SK-N-SH treated with all-trans-retinoic acid at 6 μM for 48 hours (cell line): ENCODE results near the gene FEM1A.

Experiments used
- ATAC-seq: fragments of 200-7000 bp; cut with Tn5 transposase; 3 replicates; pipeline ENCODE4 v1.9.1; 2020; ENCODE audit warnings: mild to moderate bottlenecking, moderate library complexity
- ARNTL ChIP-seq: fragments of 450-650 bp; formaldehyde crosslinking; IDR thresholded peaks from 2 replicates; pipeline ENCODE4 v1.5.0; 2020; ENCODE audit warnings: low read depth, mild to moderate bottlenecking, moderate library complexity, borderline replicate concordance
- CREB5 ChIP-seq: fragments of 250-450 bp; sonication (Bioruptor Pico); IDR thresholded peaks from 2 replicates; pipeline ENCODE4 v1.5.1; 2020; ENCODE audit warnings: low read depth, mild to moderate bottlenecking, moderate library complexity
- CSRNP3 ChIP-seq: fragments of 250-450 bp; sonication (Bioruptor Pico); IDR thresholded peaks from 2 replicates; pipeline ENCODE4 v1.5.1; 2021; ENCODE audit warnings: mild to moderate bottlenecking, moderate library complexity
- ESRRG ChIP-seq: fragments of 250-450 bp; sonication (Bioruptor Pico); IDR thresholded peaks from 2 replicates; pipeline ENCODE4 v1.6.1; 2021; ENCODE audit warnings: mild to moderate bottlenecking
- GLIS3 ChIP-seq: fragments of 250-450 bp; sonication (Bioruptor Pico); IDR thresholded peaks from 2 replicates; pipeline ENCODE4 v1.5.0; 2020; ENCODE audit warnings: mild to moderate bottlenecking, moderate library complexity
- ISL1 ChIP-seq: fragments of 250-450 bp; sonication (Bioruptor Pico); IDR thresholded peaks from 2 replicates; pipeline ENCODE4 v2.1.2; 2022; ENCODE audit warnings: mild to moderate bottlenecking, moderate library complexity
- OSR1 ChIP-seq: fragments of 250-450 bp; sonication (Bioruptor Pico); IDR thresholded peaks from 2 replicates; pipeline ENCODE4 v1.8.0; 2022; ENCODE audit warnings: moderate library complexity, mild to moderate bottlenecking, inconsistent platforms
- PATZ1 ChIP-seq: fragments of 250-450 bp; sonication (Bioruptor Pico); IDR thresholded peaks from 2 replicates; pipeline ENCODE4 v1.8.0; 2020; ENCODE audit warnings: mild to moderate bottlenecking, moderate library complexity, borderline replicate concordance
- POU6F1 ChIP-seq: fragments of 250-450 bp; sonication (Bioruptor Pico); IDR thresholded peaks from 2 replicates; pipeline ENCODE4 v1.8.0; 2021; ENCODE audit warnings: low read depth, mild to moderate bottlenecking, moderate library complexity, borderline replicate concordance
- PPARA ChIP-seq: fragments of 250-450 bp; sonication (Bioruptor Pico); IDR thresholded peaks from 2 replicates; pipeline ENCODE4 v1.5.0; 2020; ENCODE audit warnings: mild to moderate bottlenecking, borderline replicate concordance
- RARB ChIP-seq: fragments of 250-450 bp; sonication (Bioruptor Pico); IDR thresholded peaks from 2 replicates; pipeline ENCODE4 v1.8.0; 2021; ENCODE audit warnings: mild to moderate bottlenecking, moderate library complexity
- SNAI2 ChIP-seq: fragments of 250-450 bp; sonication (Bioruptor Pico); IDR thresholded peaks from 2 replicates; pipeline ENCODE4 v1.5.0; 2020; ENCODE audit warnings: mild to moderate bottlenecking, moderate library complexity
- TCF4 ChIP-seq: fragments of 250-450 bp; sonication (Bioruptor Pico); IDR thresholded peaks from 2 replicates; pipeline ENCODE4 v1.8.0; 2021; ENCODE audit warnings: mild to moderate bottlenecking, moderate library complexity, borderline replicate concordance
- TOX ChIP-seq: fragments of 250-450 bp; sonication (Bioruptor Pico); IDR thresholded peaks from 2 replicates; pipeline ENCODE4 v1.8.0; 2021; ENCODE audit warnings: mild to moderate bottlenecking, moderate library complexity, borderline replicate concordance
- TSHZ2 ChIP-seq: fragments of 250-450 bp; sonication (Bioruptor Pico); IDR thresholded peaks from 2 replicates; pipeline ENCODE4 v1.5.0; 2020; ENCODE audit warnings: mild to moderate bottlenecking, moderate library complexity
- ZFP3 ChIP-seq: fragments of 250-450 bp; sonication (Bioruptor Pico); IDR thresholded peaks from 2 replicates; pipeline ENCODE4 v1.5.0; 2020; ENCODE audit warnings: mild to moderate bottlenecking, moderate library complexity
- ZFP30 ChIP-seq: fragments of 450-650 bp; formaldehyde crosslinking; IDR thresholded peaks from 2 replicates; pipeline ENCODE4 v1.5.0; 2022; ENCODE audit warnings: mild to moderate bottlenecking, moderate library complexity
- ZNF565 ChIP-seq: fragments of 450-650 bp; formaldehyde crosslinking; conservative IDR thresholded peaks from 2 replicates; pipeline ENCODE4 v1.5.0; 2020; ENCODE audit warnings: low read depth, mild to moderate bottlenecking, moderate library complexity
- ZNF70 ChIP-seq: fragments of 450-650 bp; formaldehyde crosslinking; IDR thresholded peaks from 2 replicates; pipeline ENCODE4 v1.5.0; 2020; ENCODE audit warnings: mild to moderate bottlenecking, moderate library complexity
- ZNF8 ChIP-seq: fragments of 450-650 bp; formaldehyde crosslinking; IDR thresholded peaks from 2 replicates; pipeline ENCODE4 v1.5.0; 2020; ENCODE audit warnings: mild to moderate bottlenecking, moderate library complexity

FEM1A gene

GRCh38 chr19:4754248-4754647 lies 37.3 kb upstream of the FEM1A start:
- TF ChIP-seq ZNF8 (no peak), GLIS3 (CRISPR knock-in tag) (no peak), ESRRG (CRISPR knock-in tag) (no peak), CREB5 (no peak), RARB (no peak), TSHZ2 (CRISPR knock-in tag) (no peak), OSR1 (no peak), CSRNP3 (CRISPR knock-in tag) (no peak), ZFP30 (CRISPR knock-in tag) (no peak), PATZ1 (CRISPR knock-in tag) (no peak), POU6F1 (CRISPR knock-in tag) (no peak), ZNF565 (CRISPR knock-in tag) (no peak)

GRCh38 chr19:4755459-4755858 lies 36.1 kb upstream of the FEM1A start:
- ATAC-seq: no peak
- TF ChIP-seq ZFP3 (CRISPR knock-in tag) (no peak), PPARA (CRISPR knock-in tag) (no peak), PATZ1 (CRISPR knock-in tag) (no peak), CSRNP3 (CRISPR knock-in tag) (no peak), POU6F1 (CRISPR knock-in tag) (no peak), ISL1 (CRISPR knock-in tag) (no peak), OSR1 (no peak), SNAI2 (CRISPR knock-in tag) (no peak), TOX (CRISPR knock-in tag) (no peak), ZNF8 (no peak), TSHZ2 (CRISPR knock-in tag) (no peak), ARNTL (no peak), ZNF70 (CRISPR knock-in tag) (no peak), TCF4 (CRISPR knock-in tag) (no peak), CREB5 (no peak)

More at GRCh38 chr19:4754248-4754647, 37.3 kb upstream of the FEM1A start:
- ATAC-seq: no peak
